DOHH2 (cell line): ENCODE data around the gene SART1.

Experiments used
- CTCF ChIP-seq: fragments of 200-600 bp; sonication (generic); IDR thresholded peaks from one replicate; pipeline ENCODE4 v1.5.1; 2014; ENCODE audit warnings: antibody characterized with exemption, mild to moderate bottlenecking, low read depth, low read length; ENCODE audit not compliant: poor library complexity, severe bottlenecking
- EZH2phosphoT487 ChIP-seq: fragments of 200-600 bp; sonication (generic); IDR thresholded peaks from 2 replicates; pipeline ENCODE4 v1.6.1; 2017; ENCODE audit warnings: borderline replicate concordance, mild to moderate bottlenecking, antibody characterized with exemption, low read length, moderate library complexity, mixed read lengths

- TF ChIP-seq CTCF (no peak), EZH2phosphoT487 (no peak)
Measured at GRCh38 chr11:65928667-65929066, 32.9 kb upstream of the SART1 start.
